Suprapubic skin (tissue), 4 donors: ENCODE measurements around the gene DUSP1. TPM values are rescaled to one million over a fixed set of nuclear protein-coding genes. Genes with fewer than 3 reads are reported as not detected.

Experiments
- DNase-seq, 2 donors: peaks; one replicate each; pipeline ENCODE4 v3.0.0-alpha.2; 2019; ENCODE audit warnings: low spot score in 2 of 2
- H3K27ac ChIP-seq: fragments of 200-600 bp; sonication (generic); one replicate; pipeline ENCODE4 v1.5.1; 2019
- H3K27me3 ChIP-seq: fragments of 200-600 bp; sonication (generic); one replicate; pipeline ENCODE4 v1.5.1; 2019
- H3K36me3 ChIP-seq: fragments of 200-600 bp; sonication (generic); one replicate; pipeline ENCODE4 v1.5.1; 2019
- H3K4me1 ChIP-seq: fragments of 200-600 bp; sonication (generic); one replicate; pipeline ENCODE4 v1.5.1; 2019
- H3K4me3 ChIP-seq: fragments of 200-600 bp; sonication (generic); one replicate; pipeline ENCODE4 v1.5.1; 2019; ENCODE audit warnings: mild to moderate bottlenecking
- H3K9me3 ChIP-seq: fragments of 200-600 bp; sonication (generic); one replicate; pipeline ENCODE4 v1.5.1; 2019
- CTCF ChIP-seq, 2 donors: fragments of 200-600 bp in 1 of 2; fragments of 450-650 bp in 1 of 2; sonication (generic) in 1 of 2; IDR thresholded peaks; one replicate each; pipeline ENCODE4 v1.5.1; 2016 to 2019; ENCODE audit warnings: antibody characterized with exemption in 2 of 2, mild to moderate bottlenecking in 1 of 2, moderate library complexity in 1 of 2
- EP300 ChIP-seq: sonication (generic); formaldehyde crosslinking; IDR thresholded peaks from one replicate; pipeline ENCODE4 v1.6.1; 2017; ENCODE audit warnings: antibody characterized with exemption
- POLR2A ChIP-seq, 2 donors: fragments of 450-650 bp; IDR thresholded peaks; one replicate each; pipeline ENCODE4 v1.6.1; 2017; ENCODE audit warnings: antibody characterized with exemption in 2 of 2, mild to moderate bottlenecking in 2 of 2, moderate library complexity in 2 of 2
- POLR2AphosphoS5 ChIP-seq, 3 donors: sonication (generic); formaldehyde crosslinking; IDR thresholded peaks; one replicate each; pipeline ENCODE4 v1.6.1; 2017; ENCODE audit warnings: antibody characterized with exemption in 3 of 3
- WGBS: methylation state at CpG from one replicate; pipeline ENCODE4 v1.1.5; 2018; 5-methylcytosine and 5-hydroxymethylcytosine counted together
- total RNA-seq, 4 donors: library from RNA; depleted of rRNA; stranded (reverse); fragments of >200 nt; gene quantifications; one replicate each; pipeline ENCODE4 v1.1.0, GENCODE V29; 2016

The DUSP1 gene
- total RNA-seq, 4 donors from 2014 or later = 1,246 to 2,948 (median 1,762) TPM

GRCh38 chr5:172733131-172733973 lies 37.6 kb downstream of the DUSP1 start:
- no peak overlapping the region for H3K4me3 ChIP-seq
- peaks cover 56% of the 10 kb centered on the region for H3K4me1 ChIP-seq
- peak; percentile 14 to 86 (median 41) for TF ChIP-seq POLR2AphosphoS5 (IDR thresholded peaks at IDR 0.05)
- peak in 1 of 2 donors; percentile 80 for TF ChIP-seq POLR2A (IDR thresholded peaks at IDR 0.05)
- no peak for TF ChIP-seq CTCF (IDR thresholded peaks at IDR 0.05)
- WGBS = 13% methylated on average over 11 of the region's 17 CpGs
- H3K36me3 ChIP-seq = no peaks in the 10 kb centered on the region
- peak; percentile 94 to 96 for DNase-seq
- H3K27me3 ChIP-seq = no peaks in the 10 kb centered on the region
- no peaks in the 10 kb centered on the region for H3K9me3 ChIP-seq
- H3K27ac ChIP-seq = peak overlapping the region; percentile 99

GRCh38 chr5:172732201-172732865 lies 38.7 kb downstream of the DUSP1 start:
- H3K9me3 ChIP-seq = no peaks in the 10 kb centered on the region
- TF ChIP-seq POLR2A (IDR thresholded peaks at IDR 0.05) (no peak), POLR2AphosphoS5 (IDR thresholded peaks at IDR 0.05) (no peak), CTCF (IDR thresholded peaks at IDR 0.05) (no peak), EP300 (no peak)
- no peaks in the 10 kb centered on the region for H3K36me3 ChIP-seq
- no peak overlapping the region for H3K4me3 ChIP-seq
- peaks cover 59% of the 10 kb centered on the region for H3K4me1 ChIP-seq
- no peak for DNase-seq
- 84% methylated on average over 9 of the region's 14 CpGs for WGBS
- H3K27me3 ChIP-seq = no peaks in the 10 kb centered on the region
- H3K27ac ChIP-seq = peak overlapping the region; percentile 99

GRCh38 chr5:172731680-172732074 lies 39.3 kb downstream of the DUSP1 start:
- DNase-seq = no peak
- Histone ChIP-seq H3K27ac (peak overlapping the region; percentile 99), H3K36me3 (no peaks in the 10 kb centered on the region), H3K4me3 (no peak overlapping the region), H3K9me3 (no peaks in the 10 kb centered on the region), H3K27me3 (no peaks in the 10 kb centered on the region), H3K4me1 (peaks cover 61% of the 10 kb centered on the region)
- TF ChIP-seq POLR2AphosphoS5 (IDR thresholded peaks at IDR 0.05) = peak in 1 of 3 donors; percentile 2
- TF ChIP-seq CTCF (IDR thresholded peaks at IDR 0.05) = no peak
- 61% methylated on average over 9 of the region's 9 CpGs for WGBS

GRCh38 chr5:172730981-172731679 lies 39.9 kb downstream of the DUSP1 start:
- Histone ChIP-seq H3K27me3 (no peaks in the 10 kb centered on the region), H3K36me3 (no peaks in the 10 kb centered on the region), H3K4me3 (no peak overlapping the region), H3K27ac (peak overlapping the region; percentile 99), H3K9me3 (no peaks in the 10 kb centered on the region), H3K4me1 (peaks cover 61% of the 10 kb centered on the region)
- WGBS = 68% methylated on average over 14 of the region's 16 CpGs
- TF ChIP-seq EP300 (no peak), POLR2A (IDR thresholded peaks at IDR 0.05) (no peak), CTCF (IDR thresholded peaks at IDR 0.05) (no peak), POLR2AphosphoS5 (IDR thresholded peaks at IDR 0.05) (peak in 2 of 3 donors; percentile 47 to 68)
- DNase-seq = peak in 1 of 2 donors; percentile 84

- Histone ChIP-seq H3K4me3 (no peak overlapping the region), H3K4me1 (peaks cover 61% of the 10 kb centered on the region), H3K27ac (peak overlapping the region; percentile 99), H3K27me3 (no peaks in the 10 kb centered on the region), H3K36me3 (no peaks in the 10 kb centered on the region), H3K9me3 (no peaks in the 10 kb centered on the region)
- WGBS = 98% methylated on average over 6 of the region's 6 CpGs
- DNase-seq = peak in 1 of 2 donors; percentile 65
- no peak for TF ChIP-seq POLR2AphosphoS5 (IDR thresholded peaks at IDR 0.05)
- TF ChIP-seq EP300 = no peak
- TF ChIP-seq CTCF (IDR thresholded peaks at IDR 0.05) = no peak
- no peak for TF ChIP-seq POLR2A (IDR thresholded peaks at IDR 0.05)
Measured at GRCh38 chr5:172730222-172730621, 40.8 kb downstream of the DUSP1 start.
